Measurements from ENCODE around the gene FRY. TPM values are rescaled to one million over a fixed set of nuclear protein-coding genes. Genes with fewer than 3 reads are reported as not detected.

FRY gene
- total and polyA plus RNA-seq, 9 of the 15 experiments (the other 6 are each of a cell fraction or from before 2014, with no cell fraction given) = 0.03 to 0.31 (median 0.11) TPM; not detected in 3

DNA sequence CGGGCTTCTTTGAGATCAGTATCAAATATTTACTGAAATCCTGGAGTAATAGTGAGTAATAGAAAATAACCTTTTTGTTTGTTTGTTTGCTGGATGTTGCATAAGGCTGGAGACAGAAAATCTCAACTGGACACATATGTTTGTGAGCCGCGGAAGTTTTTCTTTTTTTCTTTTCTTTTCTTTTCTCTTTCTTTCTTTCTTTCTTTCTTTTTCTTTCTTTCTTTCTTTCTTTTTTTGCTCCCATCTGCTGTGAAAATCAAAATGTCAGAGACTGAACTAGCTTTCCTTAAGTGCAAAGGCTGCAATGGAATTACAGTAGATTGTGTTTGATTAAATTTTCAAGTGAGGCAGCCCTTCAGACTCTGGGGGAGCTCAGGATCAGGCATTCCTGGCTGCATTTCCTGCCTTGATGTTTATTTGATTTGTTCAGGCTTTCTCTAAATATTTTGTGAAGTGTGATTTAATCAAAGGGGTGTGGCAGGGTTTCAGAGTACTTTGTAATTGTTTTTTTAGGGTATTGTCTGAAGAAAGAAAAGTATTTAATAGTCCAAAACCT, 319 bp downstream of the FRY start (continued):
- TF ChIP-seq BCOR (IDR thresholded peaks at IDR 0.05) (no peak), C11orf30 (IDR thresholded peaks at IDR 0.05; ENCODE audit: low read depth) (no peak), PHB2 (IDR thresholded peaks at IDR 0.05; ENCODE audit: low read depth) (no peak)
- TF ChIP-seq, protein P1, sequence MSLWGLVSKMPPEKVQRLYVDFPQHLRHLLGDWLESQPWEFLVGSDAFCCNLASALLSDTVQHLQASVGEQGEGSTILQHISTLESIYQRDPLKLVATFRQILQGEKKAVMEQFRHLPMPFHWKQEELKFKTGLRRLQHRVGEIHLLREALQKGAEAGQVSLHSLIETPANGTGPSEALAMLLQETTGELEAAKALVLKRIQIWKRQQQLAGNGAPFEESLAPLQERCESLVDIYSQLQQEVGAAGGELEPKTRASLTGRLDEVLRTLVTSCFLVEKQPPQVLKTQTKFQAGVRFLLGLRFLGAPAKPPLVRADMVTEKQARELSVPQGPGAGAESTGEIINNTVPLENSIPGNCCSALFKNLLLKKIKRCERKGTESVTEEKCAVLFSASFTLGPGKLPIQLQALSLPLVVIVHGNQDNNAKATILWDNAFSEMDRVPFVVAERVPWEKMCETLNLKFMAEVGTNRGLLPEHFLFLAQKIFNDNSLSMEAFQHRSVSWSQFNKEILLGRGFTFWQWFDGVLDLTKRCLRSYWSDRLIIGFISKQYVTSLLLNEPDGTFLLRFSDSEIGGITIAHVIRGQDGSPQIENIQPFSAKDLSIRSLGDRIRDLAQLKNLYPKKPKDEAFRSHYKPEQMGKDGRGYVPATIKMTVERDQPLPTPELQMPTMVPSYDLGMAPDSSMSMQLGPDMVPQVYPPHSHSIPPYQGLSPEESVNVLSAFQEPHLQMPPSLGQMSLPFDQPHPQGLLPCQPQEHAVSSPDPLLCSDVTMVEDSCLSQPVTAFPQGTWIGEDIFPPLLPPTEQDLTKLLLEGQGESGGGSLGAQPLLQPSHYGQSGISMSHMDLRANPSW (CRISPR knock-in tag; IDR thresholded peaks at IDR 0.05) = no peak
- TF ChIP-seq, protein P2, sequence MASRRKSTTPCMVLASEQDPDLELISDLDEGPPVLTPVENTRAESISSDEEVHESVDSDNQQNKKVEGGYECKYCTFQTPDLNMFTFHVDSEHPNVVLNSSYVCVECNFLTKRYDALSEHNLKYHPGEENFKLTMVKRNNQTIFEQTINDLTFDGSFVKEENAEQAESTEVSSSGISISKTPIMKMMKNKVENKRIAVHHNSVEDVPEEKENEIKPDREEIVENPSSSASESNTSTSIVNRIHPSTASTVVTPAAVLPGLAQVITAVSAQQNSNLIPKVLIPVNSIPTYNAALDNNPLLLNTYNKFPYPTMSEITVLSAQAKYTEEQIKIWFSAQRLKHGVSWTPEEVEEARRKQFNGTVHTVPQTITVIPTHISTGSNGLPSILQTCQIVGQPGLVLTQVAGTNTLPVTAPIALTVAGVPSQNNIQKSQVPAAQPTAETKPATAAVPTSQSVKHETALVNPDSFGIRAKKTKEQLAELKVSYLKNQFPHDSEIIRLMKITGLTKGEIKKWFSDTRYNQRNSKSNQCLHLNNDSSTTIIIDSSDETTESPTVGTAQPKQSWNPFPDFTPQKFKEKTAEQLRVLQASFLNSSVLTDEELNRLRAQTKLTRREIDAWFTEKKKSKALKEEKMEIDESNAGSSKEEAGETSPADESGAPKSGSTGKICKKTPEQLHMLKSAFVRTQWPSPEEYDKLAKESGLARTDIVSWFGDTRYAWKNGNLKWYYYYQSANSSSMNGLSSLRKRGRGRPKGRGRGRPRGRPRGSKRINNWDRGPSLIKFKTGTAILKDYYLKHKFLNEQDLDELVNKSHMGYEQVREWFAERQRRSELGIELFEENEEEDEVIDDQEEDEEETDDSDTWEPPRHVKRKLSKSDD (conservative IDR thresholded peaks at IDR 0.05; ENCODE audit: low read length) = no peak
- TF ChIP-seq, protein P3, sequence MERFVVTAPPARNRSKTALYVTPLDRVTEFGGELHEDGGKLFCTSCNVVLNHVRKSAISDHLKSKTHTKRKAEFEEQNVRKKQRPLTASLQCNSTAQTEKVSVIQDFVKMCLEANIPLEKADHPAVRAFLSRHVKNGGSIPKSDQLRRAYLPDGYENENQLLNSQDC (CRISPR knock-in tag; IDR thresholded peaks at IDR 0.05) = no peak

Measured in K562 (cell line).